ENCODE measurements around the gene ACTR10. TPM values are rescaled to one million over a fixed set of nuclear protein-coding genes. Genes with fewer than 3 reads are reported as not detected.
A peak's percentile ranks its signal among the peaks of the same experiment; 100 is the strongest.

The ACTR10 gene
- total RNA-seq, 1 donor from 2014 or later: 55.7 TPM

DNA sequence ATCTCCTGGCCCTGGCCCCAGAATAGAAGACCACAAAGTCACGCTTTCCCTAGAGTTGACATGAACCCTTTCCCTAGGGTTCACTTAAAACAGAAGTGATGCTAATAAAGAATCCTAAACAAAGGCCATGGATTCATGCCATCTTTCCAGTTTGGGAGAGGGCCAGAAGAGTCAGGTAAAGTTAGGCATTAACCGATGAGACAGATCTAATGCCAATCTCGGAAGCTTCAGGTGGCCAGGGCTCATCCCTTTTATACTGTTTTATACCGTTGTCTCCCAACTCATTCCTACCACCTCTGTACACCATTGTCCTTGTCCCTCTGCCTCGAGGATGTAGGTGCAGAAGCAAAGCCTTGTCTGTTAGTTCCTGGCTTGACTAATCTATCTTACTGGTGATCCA, 22.8 kb upstream of the ACTR10 start:
- TF ChIP-seq, protein P1, sequence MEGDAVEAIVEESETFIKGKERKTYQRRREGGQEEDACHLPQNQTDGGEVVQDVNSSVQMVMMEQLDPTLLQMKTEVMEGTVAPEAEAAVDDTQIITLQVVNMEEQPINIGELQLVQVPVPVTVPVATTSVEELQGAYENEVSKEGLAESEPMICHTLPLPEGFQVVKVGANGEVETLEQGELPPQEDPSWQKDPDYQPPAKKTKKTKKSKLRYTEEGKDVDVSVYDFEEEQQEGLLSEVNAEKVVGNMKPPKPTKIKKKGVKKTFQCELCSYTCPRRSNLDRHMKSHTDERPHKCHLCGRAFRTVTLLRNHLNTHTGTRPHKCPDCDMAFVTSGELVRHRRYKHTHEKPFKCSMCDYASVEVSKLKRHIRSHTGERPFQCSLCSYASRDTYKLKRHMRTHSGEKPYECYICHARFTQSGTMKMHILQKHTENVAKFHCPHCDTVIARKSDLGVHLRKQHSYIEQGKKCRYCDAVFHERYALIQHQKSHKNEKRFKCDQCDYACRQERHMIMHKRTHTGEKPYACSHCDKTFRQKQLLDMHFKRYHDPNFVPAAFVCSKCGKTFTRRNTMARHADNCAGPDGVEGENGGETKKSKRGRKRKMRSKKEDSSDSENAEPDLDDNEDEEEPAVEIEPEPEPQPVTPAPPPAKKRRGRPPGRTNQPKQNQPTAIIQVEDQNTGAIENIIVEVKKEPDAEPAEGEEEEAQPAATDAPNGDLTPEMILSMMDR (conservative IDR thresholded peaks at IDR 0.05): no peak
- no peaks in the 10 kb centered on the region for H3K36me3 Mint-ChIP-seq (ENCODE audit: low read depth)
- no peaks in the 10 kb centered on the region for H3K9me3 Mint-ChIP-seq
- no peaks in the 10 kb centered on the region for H3K4me1 Mint-ChIP-seq
- H3K4me3 Mint-ChIP-seq: no peak overlapping the region
- H3K27ac Mint-ChIP-seq (ENCODE audit: unreplicated experiment): no peak overlapping the region
- DNase-seq (ENCODE audit: low read depth, low spot score): no peak
- H3K27me3 Mint-ChIP-seq (ENCODE audit: low read depth): no peaks in the 10 kb centered on the region

DNA sequence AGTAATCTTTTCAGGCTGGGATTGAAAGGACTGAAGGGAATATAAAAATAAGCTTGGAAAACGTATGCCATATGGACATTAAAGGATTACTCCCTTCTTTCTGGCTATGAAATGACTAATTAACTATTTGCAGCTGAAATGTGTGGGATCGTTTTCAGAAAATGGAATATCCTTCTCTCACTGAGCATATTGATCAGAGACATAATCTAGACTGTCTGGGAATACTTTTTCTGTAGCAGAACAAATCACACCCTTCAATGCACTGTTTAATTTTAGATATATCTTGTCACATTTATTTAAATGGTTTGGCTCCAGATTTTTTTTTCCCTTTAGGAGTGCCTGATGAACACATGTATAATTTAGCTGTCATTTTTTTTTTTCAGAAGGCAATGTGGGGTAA, 10.8 kb upstream of the ACTR10 start:
- Mint-ChIP-seq H3K9me3 (no peaks in the 10 kb centered on the region), H3K4me3 (no peak overlapping the region), H3K27me3 (ENCODE audit: low read depth) (no peaks in the 10 kb centered on the region), H3K27ac (ENCODE audit: unreplicated experiment) (no peak overlapping the region), H3K36me3 (ENCODE audit: low read depth) (no peaks in the 10 kb centered on the region), H3K4me1 (peaks cover 13% of the 10 kb centered on the region)
- TF ChIP-seq, protein P1 (conservative IDR thresholded peaks at IDR 0.05): no peak
- no peak for DNase-seq (ENCODE audit: low read depth, low spot score)

DNA sequence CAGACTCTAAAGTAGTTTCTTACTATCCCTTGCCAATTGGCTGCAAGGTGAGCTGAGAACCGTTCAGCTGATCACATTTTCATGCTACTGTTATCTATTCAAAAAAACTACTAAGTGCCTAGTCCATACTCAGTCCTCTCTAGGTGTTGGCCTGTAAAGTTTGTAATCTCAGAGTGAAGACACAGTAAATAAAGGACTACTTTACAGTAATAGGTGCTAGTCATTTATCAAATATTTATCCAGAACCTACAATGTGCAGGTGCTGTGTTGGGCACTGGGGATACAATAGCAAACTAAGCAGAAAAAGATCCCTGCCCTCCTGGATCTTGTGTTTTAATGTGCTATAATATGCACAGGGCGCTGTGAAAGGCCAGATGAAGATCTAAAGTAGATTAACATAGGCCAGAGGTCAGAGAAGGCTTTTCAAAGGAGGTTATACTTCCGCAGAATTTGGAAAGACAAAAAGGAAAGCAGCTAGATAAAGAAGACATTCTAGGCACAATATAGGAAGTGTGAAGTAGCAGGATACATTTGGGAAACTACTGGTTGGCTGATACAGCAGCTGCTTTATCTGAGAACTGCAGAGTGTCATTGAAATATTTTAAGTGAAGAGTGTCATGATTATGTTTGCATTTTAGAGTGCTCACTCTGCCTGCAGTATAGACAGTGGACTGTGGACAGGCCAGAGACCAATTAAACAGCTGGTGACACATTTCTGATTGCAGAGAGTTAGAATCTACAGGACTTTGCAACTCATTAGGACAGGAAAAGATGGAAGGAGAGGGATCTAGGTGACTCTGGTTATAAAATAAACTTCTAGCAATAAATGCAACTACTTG, 8.0 kb upstream of the ACTR10 start:
- DNase-seq (ENCODE audit: low read depth, low spot score): no peak
- Mint-ChIP-seq H3K4me3 (no peak overlapping the region), H3K27ac (ENCODE audit: unreplicated experiment) (peak overlapping the region; percentile 20), H3K27me3 (ENCODE audit: low read depth) (peaks cover 4% of the 10 kb centered on the region), H3K36me3 (ENCODE audit: low read depth) (no peaks in the 10 kb centered on the region), H3K9me3 (no peaks in the 10 kb centered on the region), H3K4me1 (peaks cover 13% of the 10 kb centered on the region)
- TF ChIP-seq, protein P1 (conservative IDR thresholded peaks at IDR 0.05): no peak

DNA sequence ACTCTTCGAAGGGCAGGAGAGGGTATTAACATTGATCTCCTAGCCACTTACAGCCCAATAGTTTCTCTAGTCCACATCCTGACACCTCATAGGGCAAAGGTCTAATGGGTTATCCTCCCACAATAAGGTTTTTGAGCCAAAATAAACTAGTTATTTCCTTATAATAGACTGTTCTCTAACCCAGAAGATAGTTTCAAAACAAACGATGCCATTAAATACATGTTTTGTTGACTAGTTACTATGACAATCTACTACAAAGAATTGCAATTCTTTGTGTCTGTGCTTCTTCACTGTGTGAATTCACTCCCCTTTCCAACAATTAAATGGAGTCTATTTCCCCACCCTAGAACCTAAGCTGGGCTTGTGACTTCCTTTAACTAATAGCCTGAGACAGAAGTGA, 6.4 kb upstream of the ACTR10 start:
- H3K9me3 Mint-ChIP-seq: no peaks in the 10 kb centered on the region
- H3K27me3 Mint-ChIP-seq (ENCODE audit: low read depth): peaks cover 4% of the 10 kb centered on the region
- H3K4me1 Mint-ChIP-seq: peaks cover 13% of the 10 kb centered on the region

DNA sequence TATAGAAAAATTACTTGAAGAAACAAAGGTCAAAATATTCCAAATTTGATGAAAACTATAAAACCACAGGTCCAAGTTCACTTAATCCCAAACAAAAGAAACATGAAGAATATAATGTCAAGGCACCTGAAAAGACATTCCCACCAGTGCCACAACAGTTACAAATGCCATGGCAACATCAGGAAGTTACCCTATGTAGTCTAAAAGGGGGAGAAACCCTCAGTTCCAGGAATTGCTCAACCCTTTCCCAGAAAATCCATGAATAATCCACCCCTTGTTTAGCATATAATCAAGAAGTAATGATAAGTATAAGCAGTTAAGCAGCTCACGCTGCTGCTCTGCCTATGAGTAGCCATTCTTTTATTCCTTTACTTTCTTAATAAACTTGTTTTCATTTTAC, 3.8 kb upstream of the ACTR10 start:
- TF ChIP-seq, protein P1 (conservative IDR thresholded peaks at IDR 0.05): no peak
- no peak for DNase-seq (ENCODE audit: low read depth, low spot score)
- H3K36me3 Mint-ChIP-seq (ENCODE audit: low read depth): no peaks in the 10 kb centered on the region
- peaks cover 4% of the 10 kb centered on the region for H3K27me3 Mint-ChIP-seq (ENCODE audit: low read depth)
- peak overlapping the region; percentile 24 for H3K4me3 Mint-ChIP-seq
- H3K4me1 Mint-ChIP-seq: peaks cover 29% of the 10 kb centered on the region
- H3K27ac Mint-ChIP-seq (ENCODE audit: unreplicated experiment): no peak overlapping the region
- no peaks in the 10 kb centered on the region for H3K9me3 Mint-ChIP-seq

More for the DNA sequence above, 6.4 kb upstream of the ACTR10 start:
- Mint-ChIP-seq H3K27ac (ENCODE audit: unreplicated experiment) (no peak overlapping the region), H3K4me3 (no peak overlapping the region), H3K36me3 (ENCODE audit: low read depth) (no peaks in the 10 kb centered on the region)
- DNase-seq (ENCODE audit: low read depth, low spot score): no peak
- TF ChIP-seq, protein P1 (conservative IDR thresholded peaks at IDR 0.05): no peak
